Stimulated activated CD4-positive, alpha-beta T cell treated with anti-CD3 and anti-CD28 coated beads, Interleukin-12 subunit alpha, Interleukin-12 subunit beta, amount 100 ng/mL, for 48 hours (primary cell): ENCODE measurements around the gene COL15A1.

Experiments
- DNase-seq, 3 donors: peaks; one replicate each; pipeline ENCODE4 v3.0.0-alpha.2; 2020; ENCODE audit warnings: low read depth in 2 of 3, low spot score in 1 of 3

Gene COL15A1

GRCh38 chr9:99030610-99031109 is 87.0 kb downstream of the COL15A1 start:
- DNase-seq, result no peak

DNA sequence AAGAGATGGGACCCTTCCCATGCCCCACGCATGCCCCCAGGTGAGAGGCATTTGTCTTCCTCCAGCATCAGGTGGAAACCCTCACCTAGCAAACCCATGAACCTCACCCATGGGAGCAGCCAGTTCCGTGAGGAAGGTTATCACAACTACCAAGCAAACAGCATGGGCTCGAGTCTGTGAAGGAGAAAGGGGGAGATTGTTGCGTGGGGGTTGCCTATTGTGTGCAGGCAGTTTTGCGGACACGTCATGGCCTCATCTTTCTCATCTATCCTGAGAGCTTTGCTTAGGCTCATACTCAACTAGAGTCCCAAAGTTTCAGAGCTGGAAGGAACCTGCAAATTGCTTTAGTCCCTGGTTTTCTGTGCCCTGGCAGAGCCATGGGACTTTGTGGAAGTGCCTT is 87.6 kb downstream of the COL15A1 start:
- no peak for DNase-seq

DNA sequence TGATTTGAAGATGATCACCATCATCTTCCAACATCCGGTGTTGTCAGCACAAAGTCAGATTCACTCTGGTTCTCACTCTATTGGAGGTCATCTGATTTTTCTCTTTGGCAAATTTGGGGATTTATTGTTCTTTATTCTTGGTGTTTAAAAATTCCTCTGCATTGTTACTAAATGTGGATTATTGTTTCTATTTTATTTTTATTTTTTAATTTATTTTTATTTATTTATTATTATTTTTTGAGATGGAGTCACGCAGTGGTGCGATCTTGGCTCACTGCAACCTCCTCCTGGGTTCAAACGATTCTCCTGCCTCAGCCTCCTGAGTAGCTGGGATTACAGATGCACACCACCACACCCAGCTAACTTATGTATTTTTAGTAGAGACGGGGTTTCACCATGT is 88.3 kb downstream of the COL15A1 start:
- DNase-seq, result no peak

DNA sequence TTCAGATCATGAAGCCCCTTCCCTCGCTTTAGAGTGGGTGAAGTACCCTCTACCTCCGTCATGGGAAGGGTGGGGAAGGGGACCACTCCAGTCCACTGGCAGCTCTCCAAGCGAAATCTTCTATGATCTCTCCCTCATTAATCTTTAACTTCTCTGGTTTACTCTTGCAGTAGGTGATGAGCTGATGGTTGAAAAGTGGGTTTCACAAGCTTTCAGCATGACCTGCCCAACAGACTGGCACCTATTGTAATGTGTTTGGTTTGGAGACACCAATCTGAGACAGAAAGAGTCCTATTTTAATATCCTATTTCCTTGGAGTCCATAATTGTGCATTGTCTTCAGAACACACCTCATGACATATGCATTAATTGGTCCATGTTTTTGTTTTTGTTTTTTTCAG is 90.4 kb downstream of the COL15A1 start:
- no peak for DNase-seq

- DNase-seq, result no peak
Observed at GRCh38 chr9:99035313-99035712, 91.6 kb downstream of the COL15A1 start.

- DNase-seq, result no peak
Observed at GRCh38 chr9:99037769-99038483, 94.2 kb downstream of the COL15A1 start.

GRCh38 chr9:99038484-99038820 is 94.7 kb downstream of the COL15A1 start:
- no peak for DNase-seq

DNA sequence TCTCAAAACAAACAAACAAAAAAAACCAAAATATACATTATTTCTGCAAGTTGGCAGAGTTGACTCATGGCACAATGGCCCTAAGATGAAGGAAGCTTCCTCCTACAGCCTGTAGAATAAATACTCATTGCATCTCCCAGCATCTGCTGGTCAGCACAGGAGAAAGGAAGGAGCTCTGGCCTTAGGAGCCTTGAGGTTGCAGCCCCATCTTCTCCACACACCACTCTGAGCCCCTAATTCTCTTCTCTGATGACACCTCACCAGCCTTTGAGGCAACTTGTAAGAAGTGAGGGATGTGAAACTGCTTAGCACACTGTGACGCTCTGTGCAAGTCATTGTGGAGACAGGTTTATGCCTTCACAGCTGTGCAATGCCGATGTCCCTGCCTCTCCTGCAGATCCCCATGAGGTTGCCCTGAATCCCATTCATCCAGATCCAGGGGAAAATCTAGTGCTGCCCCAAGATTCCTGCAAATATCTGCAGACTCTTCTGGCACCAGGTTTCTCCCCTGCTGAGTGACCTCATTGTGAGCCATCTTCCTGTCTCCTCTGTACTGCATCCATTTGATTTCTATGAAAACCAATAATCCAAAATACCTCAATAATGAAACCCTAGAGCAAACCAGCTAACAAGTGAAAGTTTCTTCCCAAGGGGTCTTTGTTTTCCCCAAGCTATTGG is 95.9 kb downstream of the COL15A1 start:
- DNase-seq, result no peak

GRCh38 chr9:99040251-99040900 is 96.7 kb downstream of the COL15A1 start:
- DNase-seq, result no peak

- DNase-seq, result no peak
Observed at GRCh38 chr9:99040911-99041582, 97.3 kb downstream of the COL15A1 start.

- no peak for DNase-seq
Observed at GRCh38 chr9:99041618-99042017, 97.9 kb downstream of the COL15A1 start.

- DNase-seq, result no peak
Observed at GRCh38 chr9:99042620-99043019, 98.9 kb downstream of the COL15A1 start.

GRCh38 chr9:99044827-99045226 is 101.1 kb downstream of the COL15A1 start:
- no peak for DNase-seq

- DNase-seq, result no peak
Observed at GRCh38 chr9:99046068-99046467, 102.4 kb downstream of the COL15A1 start.

DNA sequence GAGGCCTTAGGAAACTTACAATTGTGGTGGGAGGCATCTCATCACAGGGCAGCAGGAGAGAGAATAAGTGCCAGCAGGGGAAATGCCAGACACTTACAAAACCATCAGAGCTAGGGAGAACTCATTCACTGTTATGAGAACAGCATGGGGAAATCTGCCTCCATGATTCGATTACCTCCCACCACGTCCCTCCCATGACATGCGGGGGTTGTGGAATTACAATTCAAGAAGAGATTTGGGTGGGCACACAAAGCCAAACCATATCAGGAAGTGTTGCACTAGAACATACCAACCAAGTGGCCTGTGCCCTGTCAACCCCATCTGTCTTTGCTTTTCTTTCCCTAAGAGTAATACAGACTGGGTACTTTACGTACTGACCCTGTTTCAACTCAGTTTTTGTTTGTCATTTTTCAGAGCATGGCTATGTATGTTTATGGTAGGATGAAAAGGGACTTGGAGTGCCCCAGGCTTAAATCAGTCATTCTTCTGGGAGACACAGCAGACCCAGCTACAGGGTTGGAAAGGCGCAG is 102.9 kb downstream of the COL15A1 start:
- no peak for DNase-seq

DNA sequence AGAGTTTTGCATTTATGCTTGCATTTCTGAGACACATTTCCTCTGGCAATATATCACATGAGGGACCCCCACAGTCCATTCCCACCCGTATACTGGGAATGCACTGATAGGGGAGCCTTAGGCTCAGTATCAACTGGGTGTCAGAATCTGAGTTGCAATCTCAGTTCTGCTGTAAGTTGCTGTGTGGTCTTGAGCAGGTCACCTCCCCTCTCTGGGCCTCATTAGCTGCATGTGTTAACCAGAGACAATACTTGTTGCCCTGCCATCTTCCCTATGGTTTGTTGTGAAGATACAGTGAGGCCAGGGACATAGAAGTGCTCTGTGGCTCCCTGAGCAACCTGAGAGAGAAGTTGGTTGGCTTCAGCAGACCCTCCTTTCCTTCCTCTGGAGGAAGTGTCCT is 105.5 kb downstream of the COL15A1 start:
- DNase-seq, result no peak

DNA sequence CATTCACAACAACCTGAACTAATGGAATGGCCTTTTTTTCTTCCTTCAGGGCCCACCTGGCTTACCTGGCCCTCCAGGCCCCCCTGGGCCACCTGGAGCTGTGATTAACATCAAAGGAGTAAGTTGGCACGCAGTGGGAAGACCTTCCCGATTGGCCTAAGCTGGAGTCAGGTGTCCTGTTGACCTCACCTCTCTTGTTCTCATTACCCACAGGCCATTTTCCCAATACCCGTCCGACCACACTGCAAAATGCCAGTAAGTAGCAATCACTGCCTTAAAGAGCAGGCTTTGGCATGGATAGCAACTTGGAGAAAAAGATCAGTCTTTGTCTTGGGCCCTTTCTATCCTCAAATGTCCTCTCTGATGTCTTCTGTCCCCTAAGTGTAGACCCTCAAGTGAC is 105.9 kb downstream of the COL15A1 start:
- DNase-seq, result no peak

DNA sequence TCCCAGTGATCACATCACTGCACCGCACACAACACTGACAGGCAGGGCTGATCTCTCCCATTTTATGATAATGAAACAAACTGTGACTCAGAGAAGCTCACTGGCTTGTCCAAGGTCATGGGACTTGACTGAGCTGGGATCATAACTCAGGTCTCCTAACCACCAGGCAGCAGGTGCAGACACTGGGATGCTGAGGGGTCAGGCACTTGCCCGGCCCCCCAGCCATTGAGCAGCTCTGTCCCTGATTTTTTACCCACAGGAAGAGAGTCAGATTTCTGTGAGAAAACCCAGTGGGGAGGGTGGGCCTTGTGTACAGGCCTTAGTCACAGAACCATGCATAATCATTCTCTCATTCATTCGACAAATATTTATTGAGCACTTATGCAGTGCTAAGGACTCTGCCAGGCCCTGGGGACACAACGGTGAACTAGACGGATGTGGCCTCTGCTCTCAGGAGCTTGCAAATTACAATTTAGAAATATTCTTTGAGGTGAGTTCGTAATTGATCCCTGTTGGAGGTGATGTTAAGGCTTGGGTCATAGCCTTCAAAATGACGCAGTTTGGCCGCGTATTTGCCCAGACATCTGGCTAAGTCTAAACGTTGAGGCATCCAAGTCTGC is 106.7 kb downstream of the COL15A1 start:
- DNase-seq, result no peak

DNA sequence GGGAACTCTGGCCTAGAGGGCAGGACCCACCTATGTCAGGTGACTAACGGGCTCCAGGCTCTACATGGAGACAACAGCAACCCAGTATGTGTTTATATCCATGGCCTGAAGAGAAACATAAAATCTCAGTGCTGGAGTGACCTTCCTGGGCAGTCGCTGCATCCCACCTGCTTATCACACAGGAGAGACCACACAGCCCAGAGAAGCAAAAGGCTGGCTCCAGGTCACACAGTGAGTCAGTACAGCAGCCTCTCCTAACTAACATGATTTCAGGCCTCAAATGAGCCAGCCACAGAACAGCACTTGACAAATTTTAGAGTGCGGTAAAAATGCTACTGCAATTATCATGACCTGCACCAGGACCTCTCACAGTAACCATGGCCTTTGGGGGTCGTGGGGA is 107.2 kb downstream of the COL15A1 start:
- DNase-seq, result no peak

- no peak for DNase-seq
Observed at GRCh38 chr9:99051406-99051805, 107.7 kb downstream of the COL15A1 start.

DNA sequence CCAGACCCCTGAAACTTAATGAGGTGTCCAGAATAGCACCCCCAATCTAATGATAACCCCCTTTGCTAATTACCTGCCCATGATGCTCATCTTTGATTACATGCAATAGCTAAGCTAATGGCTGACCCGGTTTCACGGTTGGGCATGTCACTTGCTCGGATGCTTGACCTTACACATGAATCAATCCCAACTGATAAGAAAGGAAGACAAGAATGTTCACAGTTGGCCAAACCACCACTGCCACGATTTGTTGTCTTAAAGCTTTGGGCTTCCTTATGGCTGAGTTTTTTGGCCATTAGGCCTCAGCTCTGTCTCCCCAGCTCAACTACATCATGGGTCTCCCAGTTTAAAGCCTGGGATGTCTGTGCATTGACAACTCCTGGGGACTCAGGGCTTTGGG is 108.1 kb downstream of the COL15A1 start:
- no peak for DNase-seq
